H9 (cell line): ENCODE data around the gene TDRD5. TPM values are rescaled to one million over a fixed set of nuclear protein-coding genes. Genes with fewer than 3 reads are reported as not detected.

Source experiments
- DNase-seq: peaks from one replicate; pipeline ENCODE4 v3.0.0-alpha.2; 2017
- H2AFZ ChIP-seq: one replicate; pipeline ENCODE4 v1.6.1; 2013; ENCODE audit warnings: mild to moderate bottlenecking, low read length, control low read depth, moderate library complexity
- H2AK5ac ChIP-seq: 2 replicates; pipeline ENCODE4 v1.6.1; 2013; ENCODE audit warnings: low read length, control low read depth, mixed read lengths; ENCODE audit not compliant: insufficient read length
- H2BK120ac ChIP-seq: one replicate; pipeline ENCODE4 v1.6.1; 2013; ENCODE audit warnings: low read depth, mild to moderate bottlenecking, low read length, control low read depth, inconsistent platforms; ENCODE audit not compliant: poor library complexity, severe bottlenecking
- H2BK12ac ChIP-seq: 2 replicates; pipeline ENCODE4 v1.6.1; 2013; ENCODE audit warnings: low read length, control low read depth, mixed read lengths, low read depth; ENCODE audit not compliant: insufficient read length
- H2BK15ac ChIP-seq: 2 replicates; pipeline ENCODE4 v1.6.1; 2013; ENCODE audit warnings: low read depth, low read length, control low read depth
- H2BK20ac ChIP-seq: one replicate; pipeline ENCODE4 v1.6.1; 2013; ENCODE audit warnings: low read depth, mild to moderate bottlenecking, low read length, control low read depth, inconsistent platforms; ENCODE audit not compliant: poor library complexity, severe bottlenecking
- H2BK5ac ChIP-seq: 2 replicates; pipeline ENCODE4 v1.6.1; 2013; ENCODE audit warnings: low read length, control low read depth, mixed read lengths; ENCODE audit not compliant: insufficient read length
- H3K14ac ChIP-seq: 2 replicates; pipeline ENCODE4 v1.6.1; 2013; ENCODE audit warnings: low read length, control low read depth; ENCODE audit not compliant: insufficient read depth
- H3K18ac ChIP-seq: 2 replicates; pipeline ENCODE4 v1.6.1; 2013; ENCODE audit warnings: low read depth, mild to moderate bottlenecking, mixed read lengths, low read length, control low read depth; ENCODE audit not compliant: insufficient read length
- H3K23ac ChIP-seq: 2 replicates; pipeline ENCODE4 v1.6.1; 2013; ENCODE audit warnings: low read length, control low read depth, mixed read lengths, low read depth; ENCODE audit not compliant: insufficient read length
- H3K23me2 ChIP-seq: 2 replicates; pipeline ENCODE4 v1.6.1; 2013; ENCODE audit warnings: low read depth, mild to moderate bottlenecking, mixed read lengths, low read length, control low read depth; ENCODE audit not compliant: insufficient read length, poor library complexity, severe bottlenecking
- H3K27ac ChIP-seq: 2 replicates; pipeline ENCODE4 v1.5.1; 2013; ENCODE audit warnings: low read length, control low read depth, mixed read lengths, low read depth; ENCODE audit not compliant: insufficient read length
- H3K27me3 ChIP-seq: 2 replicates; pipeline ENCODE4 v1.6.1; 2013; ENCODE audit warnings: low read length, control low read depth, inconsistent platforms; ENCODE audit not compliant: insufficient read depth
- H3K4ac ChIP-seq: 2 replicates; pipeline ENCODE4 v1.6.1; 2013; ENCODE audit warnings: low read depth, mild to moderate bottlenecking, control low read depth, inconsistent platforms, low read length, moderate library complexity
- H3K4me1 ChIP-seq: 2 replicates; pipeline ENCODE4 v1.6.1; 2013; ENCODE audit warnings: low read length, control low read depth, inconsistent platforms; ENCODE audit not compliant: insufficient read depth
- H3K4me2 ChIP-seq: 2 replicates; pipeline ENCODE4 v1.6.1; 2013; ENCODE audit warnings: low read length, control low read depth, mixed read lengths; ENCODE audit not compliant: insufficient read length, insufficient read depth
- H3K56ac ChIP-seq: 2 replicates; pipeline ENCODE4 v1.6.1; 2013; ENCODE audit warnings: low read depth, mild to moderate bottlenecking, mixed read lengths, low read length, control low read depth; ENCODE audit not compliant: insufficient read length
- H3K79me1 ChIP-seq: 2 replicates; pipeline ENCODE4 v1.6.1; 2013; ENCODE audit warnings: low read depth, mild to moderate bottlenecking, moderate library complexity, low read length, control low read depth, inconsistent platforms; ENCODE audit not compliant: insufficient read depth, poor library complexity, severe bottlenecking
- H3K79me2 ChIP-seq: 2 replicates; pipeline ENCODE4 v1.6.1; 2013; ENCODE audit warnings: low read length, control low read depth, inconsistent platforms; ENCODE audit not compliant: insufficient read depth
- H3K9ac ChIP-seq: 2 replicates; pipeline ENCODE4 v1.6.1; 2013; ENCODE audit warnings: low read length, control low read depth, mixed read lengths; ENCODE audit not compliant: insufficient read length; ENCODE audit errors: extremely low read depth
- H3K9me3 ChIP-seq: one replicate; pipeline ENCODE4 v1.6.1; 2013; ENCODE audit warnings: low read depth, low read length, inconsistent platforms; ENCODE audit not compliant: control insufficient read depth
- H3T11ph ChIP-seq: one replicate; pipeline ENCODE4 v1.6.1; 2013; ENCODE audit warnings: mild to moderate bottlenecking, low read length, control low read depth, inconsistent platforms
- H4K20me1 ChIP-seq: one replicate; pipeline ENCODE4 v1.6.1; 2013; ENCODE audit not compliant: control insufficient read depth, insufficient read length, insufficient read depth
- H4K5ac ChIP-seq: 2 replicates; pipeline ENCODE4 v1.6.1; 2013; ENCODE audit warnings: low read depth, mild to moderate bottlenecking, mixed read lengths, low read length, control low read depth; ENCODE audit not compliant: insufficient read length
- H4K8ac ChIP-seq: replicated peaks from 2 replicates; pipeline ENCODE4 v1.6.1; 2013; ENCODE audit warnings: low read length, control low read depth, mixed read lengths, low read depth; ENCODE audit not compliant: insufficient read length
- H4K91ac ChIP-seq: 2 replicates; pipeline ENCODE4 v1.6.1; 2013; ENCODE audit warnings: low read depth, mild to moderate bottlenecking, moderate library complexity, mixed read lengths, low read length, control low read depth; ENCODE audit not compliant: insufficient read length
- H3K27ac Mint-ChIP-seq, 3 experiments: 2 replicates in 2 of 3; 3 replicates in 1 of 3; pipeline ENCODE4 v1.8.0; 2020 to 2021; ENCODE audit warnings: mixed read lengths in 3 of 3, mild to moderate bottlenecking in 1 of 3, moderate library complexity in 1 of 3
- H3K27me3 Mint-ChIP-seq: 2 replicates; pipeline ENCODE4 v1.8.0; 2021; ENCODE audit warnings: low read depth, mild to moderate bottlenecking, moderate library complexity, mixed read lengths
- H3K36me3 Mint-ChIP-seq, 3 experiments: 2 replicates in 2 of 3; 3 replicates in 1 of 3; pipeline ENCODE4 v1.8.0; 2020 to 2021; ENCODE audit warnings: low read depth in 3 of 3, mixed read lengths in 3 of 3; ENCODE audit not compliant: insufficient read depth in 1 of 3
- H3K4me1 Mint-ChIP-seq, 2 experiments: 2 replicates each; pipeline ENCODE4 v1.8.0; 2020; ENCODE audit warnings: mixed read lengths in 2 of 2
- H3K4me3 Mint-ChIP-seq, 2 experiments: 2 replicates in 1 of 2; 3 replicates in 1 of 2; pipeline ENCODE4 v1.8.0; 2020 to 2021; ENCODE audit warnings: mild to moderate bottlenecking in 2 of 2, mixed read lengths in 2 of 2, moderate library complexity in 1 of 2
- H3K9me3 Mint-ChIP-seq, 2 experiments: 2 replicates in 1 of 2; 3 replicates in 1 of 2; pipeline ENCODE4 v1.8.0; 2020; ENCODE audit warnings: mild to moderate bottlenecking in 2 of 2, mixed read lengths in 2 of 2, moderate library complexity in 1 of 2
- CTCF ChIP-seq: fragments of 200-600 bp; sonication (generic); conservative IDR thresholded peaks from 3 replicates; pipeline ENCODE4 v1.8.0; 2021; ENCODE audit warnings: antibody characterized with exemption, mild to moderate bottlenecking
- WGBS: extraction: QIAGEN DNeasy Blood & Tissue Kit; methylation state at CpG from one replicate; pipeline ENCODE4 v1.1.7; 2013; ENCODE audit warnings: missing lambda C conversion rate, low lambda C conversion rate, mixed read lengths; ENCODE audit not compliant: insufficient read length; ENCODE audit errors: extremely low coverage; 5-methylcytosine and 5-hydroxymethylcytosine counted together
- total RNA-seq: library from RNA; stranded (reverse); gene quantifications from 2 replicates; pipeline ENCODE4 v1.2.1, GENCODE V29; 2021

The TDRD5 gene
- total RNA-seq, 1 experiment from 2014 or later, result 0.33 TPM

- H4K91ac ChIP-seq, result no peak overlapping the region
- H3K4ac ChIP-seq, result no peak overlapping the region
- H4K20me1 ChIP-seq, result no peaks in the 10 kb centered on the region
- H3K9me3 ChIP-seq, result no peaks in the 10 kb centered on the region
- no peak overlapping the region for H4K8ac ChIP-seq
- no peaks in the 10 kb centered on the region for H3K23me2 ChIP-seq
- H3K79me1 ChIP-seq, result no peaks in the 10 kb centered on the region
- no CpG with 5 or more reads among the region's 18 CpGs for WGBS
- H3K4me1 ChIP-seq, result 0 out of 2 replicates have a peak, but pooled peaks cover 3% of the 10 kb centered on the region
- no peak overlapping the region for H3K4me3 Mint-ChIP-seq
- no peak for TF ChIP-seq CTCF
- no peak overlapping the region for H3T11ph ChIP-seq
- no peak overlapping the region for H2BK5ac ChIP-seq
- no peak overlapping the region for H2BK15ac ChIP-seq
- no peak overlapping the region for H2BK12ac ChIP-seq
- no peak overlapping the region for H3K4me2 ChIP-seq
- H3K18ac ChIP-seq, result no peak overlapping the region
- H2BK20ac ChIP-seq, result no peak overlapping the region
- no peak overlapping the region for H3K27ac ChIP-seq
- H3K79me2 ChIP-seq, result no peaks in the 10 kb centered on the region
- H3K56ac ChIP-seq, result no peak overlapping the region
- H3K36me3 Mint-ChIP-seq, result peaks cover 0 to 1% (median 0%) of the 10 kb centered on the region in 3 experiments; a peak in 2 of 7 replicates
- DNase-seq, result no peak
- no peak overlapping the region for H2BK120ac ChIP-seq
- no peak overlapping the region for H4K5ac ChIP-seq
- no peak overlapping the region for H2AFZ ChIP-seq
- no peak overlapping the region for H3K14ac ChIP-seq
- H3K4me1 Mint-ChIP-seq, result peaks cover 15 to 19% of the 10 kb centered on the region in 2 experiments
- no peak overlapping the region for H3K27ac Mint-ChIP-seq
- peaks cover 3 to 7% of the 10 kb centered on the region in 2 experiments; a peak in 4 of 5 replicates for H3K9me3 Mint-ChIP-seq
- peaks cover 9% of the 10 kb centered on the region; the same call in 1 of the 2 replicates for H3K27me3 ChIP-seq
- peaks cover 56% of the 10 kb centered on the region for H3K27me3 Mint-ChIP-seq
- no peak overlapping the region for H3K9ac ChIP-seq
- no peak overlapping the region for H2AK5ac ChIP-seq
- no peak overlapping the region for H3K23ac ChIP-seq
Measured at GRCh38 chr1:179588425-179589024, 3.1 kb upstream of the TDRD5 start.
